Esophagus squamous epithelium (tissue), 4 donors: ENCODE results near the gene RGS14.

ENCODE experiments used
- CTCF ChIP-seq, 6 experiments: fragments of 450-650 bp in 4 of 6; fragments of 200-600 bp in 2 of 6; sonication (generic) in 2 of 6; IDR thresholded peaks; one replicate each; pipeline ENCODE4 v1.5.1; 2016 to 2019; ENCODE audit warnings: antibody characterized with exemption in 6 of 6, mild to moderate bottlenecking in 4 of 6, moderate library complexity in 4 of 6
- POLR2A ChIP-seq, 4 donors: fragments of 450-650 bp; IDR thresholded peaks; one replicate each; pipeline ENCODE4 v1.6.1; 2017; ENCODE audit warnings: antibody characterized with exemption in 4 of 4, mild to moderate bottlenecking in 4 of 4, moderate library complexity in 3 of 4

- TF ChIP-seq CTCF (IDR thresholded peaks at IDR 0.05) (no peak), POLR2A (IDR thresholded peaks at IDR 0.05) (no peak)
These were observed 23.6 kb upstream of the RGS14 start for GRCh38 chr5:177334155-177334551.
